ENCODE results near the gene UFSP2. TPM values are rescaled to one million over a fixed set of nuclear protein-coding genes. Genes with fewer than 3 reads are reported as not detected.

UFSP2 gene
- total and polyA plus RNA-seq, 4 donors, result 13.6 to 48.8 (median 21.9) TPM

DNA sequence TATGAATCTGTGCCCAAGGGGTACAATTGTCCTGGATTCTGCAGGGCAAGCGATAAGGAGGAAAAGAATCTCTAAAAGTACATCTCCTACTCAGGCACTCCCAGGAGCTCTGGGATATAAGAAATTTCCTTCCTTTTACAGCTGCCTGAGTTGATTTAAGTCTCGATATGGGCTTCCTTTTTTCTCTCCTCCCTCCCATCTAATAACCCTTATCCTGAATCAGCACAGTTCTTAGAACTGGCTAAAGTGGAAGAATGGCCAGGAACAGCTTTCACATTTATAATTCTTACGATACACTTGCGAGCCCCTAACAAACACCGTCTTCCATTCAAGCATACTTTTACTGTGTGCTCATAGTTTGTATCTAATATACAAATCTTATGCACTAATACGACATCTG, 51.2 kb downstream of the UFSP2 start:
- no peak for ATAC-seq (ENCODE audit: insufficient read depth, low FRiP score)
- DNase-seq, result no peak
- 24 to 52% methylated on average over 6 of the region's 6 CpGs for WGBS, 2 donors

DNA sequence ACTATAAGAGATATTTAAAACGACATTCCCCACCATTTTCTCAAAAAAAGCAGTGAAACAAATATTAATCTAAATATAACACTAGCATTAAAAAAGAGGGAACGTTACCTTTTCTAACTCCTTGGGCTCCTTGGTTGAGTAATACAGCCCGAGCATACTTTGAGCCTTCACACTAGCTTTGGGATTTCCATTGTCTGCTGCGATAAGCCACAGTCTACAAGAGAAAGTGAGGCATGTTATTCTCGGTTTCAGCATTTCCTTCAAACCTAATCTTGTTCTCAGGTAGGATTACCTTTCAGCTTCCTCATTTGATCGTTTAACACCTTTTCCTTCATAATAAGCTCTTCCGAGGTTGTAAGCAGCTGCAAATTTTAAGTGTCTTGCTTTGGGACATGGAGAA, 51.7 kb downstream of the UFSP2 start:
- Histone ChIP-seq H3K9me3 (ENCODE audit: control insufficient read depth in 4 of 4, insufficient read depth in 3 of 4, low read length in 3 of 4) (no peaks in the 10 kb centered on the region), H3K4me3 (no peak overlapping the region), H3K9ac (ENCODE audit: insufficient read depth in 1 of 2, low read length in 2 of 2) (no peak overlapping the region), H3K27ac (ENCODE audit: low read depth in 1 of 2, low read length in 1 of 2) (no peak overlapping the region), H3K36me3 (ENCODE audit: control insufficient read depth in 4 of 4, insufficient read depth in 4 of 4, low read length in 4 of 4) (peaks cover 4 to 7% (median 5%) of the 10 kb centered on the region in 4 donors), H3K27me3 (ENCODE audit: control insufficient read depth in 3 of 3, insufficient read depth in 3 of 3, low read length in 2 of 3) (no peaks in the 10 kb centered on the region), H3K4me1 (ENCODE audit: control insufficient read depth in 5 of 5, insufficient read depth in 5 of 5, low read length in 5 of 5) (no peaks in the 10 kb centered on the region)
- 71 to 76% methylated on average over 7 of the region's 7 CpGs for WGBS, 2 donors
- no peak for TF ChIP-seq CTCF (IDR thresholded peaks at IDR 0.05; ENCODE audit: control extremely low read depth, extremely low read depth)
- no peak for ATAC-seq (ENCODE audit: insufficient read depth, low FRiP score)
- DNase-seq, result no peak

More for the DNA sequence above, 51.2 kb downstream of the UFSP2 start:
- Histone ChIP-seq H3K4me3 (no peak overlapping the region), H3K27me3 (ENCODE audit: control insufficient read depth in 3 of 3, insufficient read depth in 3 of 3, low read length in 2 of 3) (no peaks in the 10 kb centered on the region), H3K27ac (ENCODE audit: low read depth in 1 of 2, low read length in 1 of 2) (no peak overlapping the region), H3K4me1 (ENCODE audit: control insufficient read depth in 5 of 5, insufficient read depth in 5 of 5, low read length in 5 of 5) (no peaks in the 10 kb centered on the region), H3K9ac (ENCODE audit: insufficient read depth in 1 of 2, low read length in 2 of 2) (no peak overlapping the region), H3K9me3 (ENCODE audit: control insufficient read depth in 4 of 4, insufficient read depth in 3 of 4, low read length in 3 of 4) (no peaks in the 10 kb centered on the region), H3K36me3 (ENCODE audit: control insufficient read depth in 4 of 4, insufficient read depth in 4 of 4, low read length in 4 of 4) (peaks cover 4 to 7% (median 5%) of the 10 kb centered on the region in 4 donors)
- TF ChIP-seq CTCF (IDR thresholded peaks at IDR 0.05; ENCODE audit: control extremely low read depth, extremely low read depth), result no peak

GRCh38 chr4:185371702-185372101, 54.1 kb downstream of the UFSP2 start:
- no peak for ATAC-seq (ENCODE audit: insufficient read depth, low FRiP score)
- WGBS, 2 donors, result 92 to 94% methylated on average over 11 of the region's 11 CpGs

More at GRCh38 chr4:185371702-185372101, 54.1 kb downstream of the UFSP2 start:
- DNase-seq, result no peak
- Histone ChIP-seq H3K4me3 (no peak overlapping the region), H3K36me3 (ENCODE audit: control insufficient read depth in 4 of 4, insufficient read depth in 4 of 4, low read length in 4 of 4) (peaks cover 4 to 7% (median 5%) of the 10 kb centered on the region in 4 donors), H3K9ac (ENCODE audit: insufficient read depth in 1 of 2, low read length in 2 of 2) (no peak overlapping the region), H3K4me1 (ENCODE audit: control insufficient read depth in 5 of 5, insufficient read depth in 5 of 5, low read length in 5 of 5) (no peaks in the 10 kb centered on the region), H3K9me3 (ENCODE audit: control insufficient read depth in 4 of 4, insufficient read depth in 3 of 4, low read length in 3 of 4) (no peaks in the 10 kb centered on the region), H3K27ac (ENCODE audit: low read depth in 1 of 2, low read length in 1 of 2) (no peak overlapping the region), H3K27me3 (ENCODE audit: control insufficient read depth in 3 of 3, insufficient read depth in 3 of 3, low read length in 2 of 3) (no peaks in the 10 kb centered on the region)
- TF ChIP-seq CTCF (IDR thresholded peaks at IDR 0.05; ENCODE audit: control extremely low read depth, extremely low read depth), result no peak

Measured in lung (tissue), 12 donors.